HL-60 (cell line): ENCODE measurements around the gene PTTG2.

Source experiments
- CTCF ChIP-seq: IDR thresholded peaks from one replicate; pipeline ENCODE4 v1.5.1; 2011; ENCODE audit warnings: low read length, control low read depth, inconsistent platforms; ENCODE audit not compliant: insufficient read depth
- POLR2AphosphoS5 ChIP-seq: IDR thresholded peaks from 2 replicates; pipeline ENCODE4 v1.6.1; 2012; ENCODE audit warnings: low read depth
- TF ChIP-seq, protein P1 (sequence below): IDR thresholded peaks from 2 replicates; pipeline ENCODE4 v1.6.1; 2012; ENCODE audit warnings: low read depth; ENCODE audit not compliant: insufficient replicate concordance

- TF ChIP-seq CTCF = no peak
- no peak for TF ChIP-seq POLR2AphosphoS5
- TF ChIP-seq, protein P1, sequence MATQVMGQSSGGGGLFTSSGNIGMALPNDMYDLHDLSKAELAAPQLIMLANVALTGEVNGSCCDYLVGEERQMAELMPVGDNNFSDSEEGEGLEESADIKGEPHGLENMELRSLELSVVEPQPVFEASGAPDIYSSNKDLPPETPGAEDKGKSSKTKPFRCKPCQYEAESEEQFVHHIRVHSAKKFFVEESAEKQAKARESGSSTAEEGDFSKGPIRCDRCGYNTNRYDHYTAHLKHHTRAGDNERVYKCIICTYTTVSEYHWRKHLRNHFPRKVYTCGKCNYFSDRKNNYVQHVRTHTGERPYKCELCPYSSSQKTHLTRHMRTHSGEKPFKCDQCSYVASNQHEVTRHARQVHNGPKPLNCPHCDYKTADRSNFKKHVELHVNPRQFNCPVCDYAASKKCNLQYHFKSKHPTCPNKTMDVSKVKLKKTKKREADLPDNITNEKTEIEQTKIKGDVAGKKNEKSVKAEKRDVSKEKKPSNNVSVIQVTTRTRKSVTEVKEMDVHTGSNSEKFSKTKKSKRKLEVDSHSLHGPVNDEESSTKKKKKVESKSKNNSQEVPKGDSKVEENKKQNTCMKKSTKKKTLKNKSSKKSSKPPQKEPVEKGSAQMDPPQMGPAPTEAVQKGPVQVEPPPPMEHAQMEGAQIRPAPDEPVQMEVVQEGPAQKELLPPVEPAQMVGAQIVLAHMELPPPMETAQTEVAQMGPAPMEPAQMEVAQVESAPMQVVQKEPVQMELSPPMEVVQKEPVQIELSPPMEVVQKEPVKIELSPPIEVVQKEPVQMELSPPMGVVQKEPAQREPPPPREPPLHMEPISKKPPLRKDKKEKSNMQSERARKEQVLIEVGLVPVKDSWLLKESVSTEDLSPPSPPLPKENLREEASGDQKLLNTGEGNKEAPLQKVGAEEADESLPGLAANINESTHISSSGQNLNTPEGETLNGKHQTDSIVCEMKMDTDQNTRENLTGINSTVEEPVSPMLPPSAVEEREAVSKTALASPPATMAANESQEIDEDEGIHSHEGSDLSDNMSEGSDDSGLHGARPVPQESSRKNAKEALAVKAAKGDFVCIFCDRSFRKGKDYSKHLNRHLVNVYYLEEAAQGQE = no peak
Measured at GRCh38 chr4:37946503-37947179, 13.6 kb upstream of the PTTG2 start.
